A673 (cell line): ENCODE results near the gene ALDOB.

ENCODE experiments used
- CTCF ChIP-seq: fragments of 300-800, 200-600 bp; sonication (generic); conservative IDR thresholded peaks from 2 replicates; pipeline ENCODE4 v1.5.1; 2017; ENCODE audit warnings: low read depth, mild to moderate bottlenecking, antibody characterized with exemption, low read length, moderate library complexity, mixed read lengths
- EZH2 ChIP-seq: fragments of 200-600 bp; sonication (generic); IDR thresholded peaks from 2 replicates; pipeline ENCODE4 v1.6.1; 2017; ENCODE audit warnings: borderline replicate concordance, low read depth, mild to moderate bottlenecking, mixed read lengths, antibody characterized with exemption, low read length; ENCODE audit not compliant: poor library complexity, severe bottlenecking

DNA sequence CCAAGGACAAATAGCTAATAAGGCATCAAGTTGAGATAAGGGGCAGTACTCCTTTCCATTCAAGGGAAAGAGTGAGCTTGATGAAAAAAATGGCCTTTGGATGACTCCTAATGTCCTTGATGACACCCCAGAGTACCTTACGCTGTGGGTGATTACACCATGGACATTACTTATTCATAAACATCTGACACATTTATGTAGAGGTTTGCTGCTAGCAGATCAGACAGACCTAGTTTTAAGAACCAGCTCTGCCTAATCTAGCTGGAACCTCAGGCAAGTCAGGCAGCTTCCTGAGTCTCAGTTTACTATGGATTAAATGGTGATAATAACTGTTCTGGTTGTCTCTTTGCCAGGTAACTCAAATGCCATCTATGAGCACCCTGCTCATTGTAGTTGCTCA, 2.8 kb downstream of the ALDOB start:
- no peak for TF ChIP-seq CTCF
- no peak for TF ChIP-seq EZH2
